Vagina (tissue), 2 donors: ENCODE data around the gene RBM7. TPM values are rescaled to one million over a fixed set of nuclear protein-coding genes. Genes with fewer than 3 reads are reported as not detected.

Experiments used
- DNase-seq, 2 donors: peaks; one replicate each; pipeline ENCODE4 v3.0.0-alpha.2; 2017; ENCODE audit errors: extremely low spot score in 2 of 2
- H3K27ac ChIP-seq: fragments of 200-600 bp; sonication (generic); one replicate; pipeline ENCODE4 v1.5.1; 2019
- H3K27me3 ChIP-seq: fragments of 200-600 bp; sonication (generic); one replicate; pipeline ENCODE4 v1.5.1; 2019
- H3K36me3 ChIP-seq, 2 donors: fragments of 200-600 bp; sonication (generic); one replicate each; pipeline ENCODE4 v1.5.1; 2017 to 2019
- H3K4me1 ChIP-seq: fragments of 200-600 bp; sonication (generic); one replicate; pipeline ENCODE4 v1.5.1; 2019
- H3K4me3 ChIP-seq, 2 donors: fragments of 200-600 bp; sonication (generic); 1 replicate in 1 of 2; 2 replicates in 1 of 2; pipeline ENCODE4 v1.5.1; 2016 to 2019
- H3K9me3 ChIP-seq: fragments of 200-600 bp; sonication (generic); one replicate; pipeline ENCODE4 v1.5.1; 2019
- CTCF ChIP-seq, 3 experiments: fragments of 450-650 bp in 2 of 3; fragments of 200-600 bp in 1 of 3; sonication (generic) in 1 of 3; IDR thresholded peaks; one replicate each; pipeline ENCODE4 v1.5.1; 2017 to 2019; ENCODE audit warnings: antibody characterized with exemption in 3 of 3, mild to moderate bottlenecking in 2 of 3, moderate library complexity in 2 of 3
- POLR2A ChIP-seq, 2 donors: fragments of 450-650 bp; IDR thresholded peaks; one replicate each; pipeline ENCODE4 v1.6.1; 2017; ENCODE audit warnings: antibody characterized with exemption in 2 of 2, mild to moderate bottlenecking in 2 of 2, moderate library complexity in 2 of 2
- POLR2AphosphoS5 ChIP-seq, 2 donors: sonication (generic); formaldehyde crosslinking; IDR thresholded peaks; one replicate each; pipeline ENCODE4 v1.9.0; 2017; ENCODE audit warnings: antibody characterized with exemption in 2 of 2, mild to moderate bottlenecking in 2 of 2, low read depth in 1 of 2; ENCODE audit not compliant: insufficient read depth in 1 of 2
- intact Hi-C: fragments of 100-400 bp; cut with DNase I; formaldehyde crosslinking; loops from one replicate; pipeline ENCODE4 v1.15.1; 2023
- total RNA-seq: library from RNA; depleted of rRNA; stranded (reverse); fragments of >200 nt; gene quantifications from one replicate; pipeline ENCODE4 v1.2.3, GENCODE V29; 2016

RBM7 gene
- total RNA-seq, 1 donor from 2014 or later, result 24.8 TPM

DNA sequence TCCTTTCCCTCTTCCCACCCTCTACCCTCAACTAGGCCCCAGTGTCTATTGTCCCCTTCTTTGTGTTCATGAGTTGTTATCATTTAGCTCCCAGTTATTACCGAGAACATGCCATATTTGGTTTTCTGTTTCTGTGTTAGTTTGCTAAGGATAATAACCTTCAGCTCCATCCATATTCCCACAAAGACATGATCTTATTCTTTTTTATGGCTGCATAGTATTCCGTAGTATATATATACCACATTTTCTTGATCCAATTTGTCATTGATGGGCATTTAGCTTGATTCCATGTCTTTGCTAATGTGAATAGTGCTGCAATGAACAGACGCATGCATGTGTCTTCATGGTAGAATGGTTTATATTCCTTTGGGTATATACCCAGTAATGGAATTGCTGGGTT lies 18.0 kb upstream of the RBM7 start:
- H3K36me3 ChIP-seq, result no peaks in the 10 kb centered on the region
- H3K9me3 ChIP-seq, result no peaks in the 10 kb centered on the region
- no peaks in the 10 kb centered on the region for H3K4me1 ChIP-seq
- DNase-seq, result no peak
- H3K4me3 ChIP-seq, result no peak overlapping the region
- TF ChIP-seq POLR2AphosphoS5 (IDR thresholded peaks at IDR 0.05; ENCODE audit: insufficient read depth in 1 of 2, low read depth in 1 of 2), result no peak
- no peak for TF ChIP-seq POLR2A (IDR thresholded peaks at IDR 0.05)
- TF ChIP-seq CTCF (IDR thresholded peaks at IDR 0.05), result no peak
- intact Hi-C loops, result no loop called here
- no peak overlapping the region for H3K27ac ChIP-seq
- H3K27me3 ChIP-seq, result no peaks in the 10 kb centered on the region

DNA sequence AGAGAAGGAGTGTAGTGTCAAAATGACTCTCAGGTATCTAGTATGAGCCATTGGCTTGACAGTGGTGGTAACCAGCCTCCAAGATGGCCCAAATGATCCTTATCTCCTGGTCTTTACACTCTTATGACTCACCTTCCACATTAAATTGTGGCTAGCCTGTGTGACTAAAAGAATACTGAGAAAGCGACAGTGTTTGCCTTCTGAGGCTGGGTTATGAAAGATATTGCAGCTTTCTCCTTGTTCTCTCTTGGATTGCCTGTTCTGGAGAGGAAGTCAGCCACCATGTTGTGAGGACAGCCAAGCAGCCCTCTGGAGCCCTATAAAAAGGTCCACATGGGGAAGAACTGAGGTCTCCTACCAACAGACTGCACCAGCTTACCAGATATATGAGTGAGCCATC lies 16.0 kb upstream of the RBM7 start:
- H3K9me3 ChIP-seq, result no peaks in the 10 kb centered on the region
- no peaks in the 10 kb centered on the region for H3K27me3 ChIP-seq
- TF ChIP-seq CTCF (IDR thresholded peaks at IDR 0.05) (no peak), POLR2AphosphoS5 (IDR thresholded peaks at IDR 0.05; ENCODE audit: insufficient read depth in 1 of 2, low read depth in 1 of 2) (no peak)
- H3K36me3 ChIP-seq, result no peaks in the 10 kb centered on the region
- no peak for DNase-seq
- no peak overlapping the region for H3K4me3 ChIP-seq
- H3K27ac ChIP-seq, result no peak overlapping the region
- no peaks in the 10 kb centered on the region for H3K4me1 ChIP-seq
- intact Hi-C loops, result no loop called here

- TF ChIP-seq POLR2A (IDR thresholded peaks at IDR 0.05), result no peak
- TF ChIP-seq CTCF (IDR thresholded peaks at IDR 0.05), result no peak
- TF ChIP-seq POLR2AphosphoS5 (IDR thresholded peaks at IDR 0.05; ENCODE audit: insufficient read depth in 1 of 2, low read depth in 1 of 2), result no peak
- intact Hi-C loops, result no loop called here
- Histone ChIP-seq H3K9me3 (no peaks in the 10 kb centered on the region), H3K4me3 (no peak overlapping the region), H3K27ac (no peak overlapping the region), H3K4me1 (no peaks in the 10 kb centered on the region), H3K27me3 (no peaks in the 10 kb centered on the region), H3K36me3 (no peaks in the 10 kb centered on the region)
- DNase-seq, result no peak
These were observed 14.3 kb upstream of the RBM7 start for GRCh38 chr11:114386131-114386530.

DNA sequence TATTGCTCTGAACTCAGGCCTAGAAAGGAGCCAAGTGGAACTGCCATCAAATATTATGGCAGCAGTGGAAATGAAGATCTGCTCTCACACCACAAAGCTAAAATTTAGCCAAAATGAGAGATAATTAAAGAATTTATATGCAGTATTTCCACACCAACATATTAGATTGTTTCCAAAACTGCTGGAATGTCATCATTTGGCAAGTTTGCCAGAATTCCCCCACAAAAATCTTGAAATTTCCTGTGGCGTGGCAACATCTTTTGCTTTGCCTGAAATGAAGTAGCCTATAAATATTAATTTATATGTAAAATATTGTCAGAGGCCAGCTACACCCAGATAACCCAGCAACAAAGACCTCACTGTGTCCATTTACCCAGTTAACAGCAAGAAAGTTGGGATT lies 13.9 kb upstream of the RBM7 start:
- H3K4me1 ChIP-seq, result no peaks in the 10 kb centered on the region
- TF ChIP-seq CTCF (IDR thresholded peaks at IDR 0.05) (no peak), POLR2AphosphoS5 (IDR thresholded peaks at IDR 0.05; ENCODE audit: insufficient read depth in 1 of 2, low read depth in 1 of 2) (no peak), POLR2A (IDR thresholded peaks at IDR 0.05) (no peak)
- H3K36me3 ChIP-seq, result no peaks in the 10 kb centered on the region
- H3K27me3 ChIP-seq, result no peaks in the 10 kb centered on the region
- no peak overlapping the region for H3K4me3 ChIP-seq
- H3K9me3 ChIP-seq, result no peaks in the 10 kb centered on the region
- H3K27ac ChIP-seq, result no peak overlapping the region
- intact Hi-C loops, result no loop called here
- no peak for DNase-seq

DNA sequence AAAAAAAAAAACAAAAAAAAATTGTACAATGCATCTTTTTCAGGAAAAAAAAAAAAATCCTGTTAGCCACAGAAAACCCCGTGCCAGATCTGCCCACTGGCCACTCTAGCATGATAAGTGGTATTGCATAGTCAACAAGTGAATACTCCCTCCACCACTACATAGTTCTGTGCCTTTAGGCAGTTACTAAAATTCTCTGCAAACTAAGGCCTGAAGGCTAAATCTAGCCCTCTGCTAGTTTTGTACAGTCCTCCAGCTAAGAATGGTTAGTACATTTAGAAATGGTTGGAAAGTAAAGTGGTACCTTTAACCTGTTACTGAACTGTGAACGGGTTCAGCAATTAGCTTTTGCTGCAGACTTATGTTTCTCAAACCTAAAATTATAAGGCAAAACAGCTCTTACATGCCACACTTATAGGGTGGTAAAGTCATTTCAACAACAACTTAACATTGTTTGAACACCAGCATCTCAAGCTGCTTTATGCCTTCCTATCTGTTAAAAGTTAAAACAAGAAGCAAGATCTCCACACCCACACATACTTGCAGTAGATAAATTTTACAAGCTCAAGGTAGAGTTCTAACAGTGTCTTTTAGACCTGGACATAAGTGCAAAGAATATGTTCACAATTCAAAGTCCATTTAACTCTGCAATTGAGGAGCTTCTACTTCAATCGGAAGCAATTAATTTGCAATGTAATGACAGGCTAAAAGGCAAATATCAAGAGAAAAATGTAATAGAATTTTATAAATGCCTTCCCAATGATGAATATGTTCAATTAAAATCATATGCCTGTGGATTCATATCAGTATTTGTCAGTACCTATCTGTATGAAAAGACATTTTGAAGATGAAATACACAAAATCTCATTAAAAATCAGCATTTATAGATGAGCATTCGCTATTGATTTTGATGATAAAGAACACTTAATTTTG lies 7.5 kb upstream of the RBM7 start:
- no peak overlapping the region for H3K27ac ChIP-seq
- no peaks in the 10 kb centered on the region for H3K9me3 ChIP-seq
- no peak overlapping the region for H3K4me3 ChIP-seq
- no peak for DNase-seq
- H3K27me3 ChIP-seq, result no peaks in the 10 kb centered on the region
- intact Hi-C loops, result no loop called here
- H3K4me1 ChIP-seq, result no peaks in the 10 kb centered on the region
- no peaks in the 10 kb centered on the region for H3K36me3 ChIP-seq
- TF ChIP-seq CTCF (IDR thresholded peaks at IDR 0.05) (no peak), POLR2A (IDR thresholded peaks at IDR 0.05) (no peak), POLR2AphosphoS5 (IDR thresholded peaks at IDR 0.05; ENCODE audit: insufficient read depth in 1 of 2, low read depth in 1 of 2) (no peak)
